NCI-H748 (cell line): Measurements from ENCODE around the gene SH3BP5.

Experiments
- DNase-seq: peaks from one replicate; lab custom pipeline; 2025; ENCODE audit not compliant: unreplicated experiment; lab: John Stamatoyannopoulos, UW

Gene SH3BP5

GRCh38 chr3:15260531-15260930 is 71.9 kb downstream of the SH3BP5 start:
- DNase-seq = no peak

GRCh38 chr3:15258720-15259119 is 73.7 kb downstream of the SH3BP5 start:
- no peak for DNase-seq

GRCh38 chr3:15256861-15257341 is 75.5 kb downstream of the SH3BP5 start:
- DNase-seq = no peak

- no peak for DNase-seq
These were observed 77.2 kb downstream of the SH3BP5 start for GRCh38 chr3:15255215-15255614.

GRCh38 chr3:15253023-15253697 is 79.2 kb downstream of the SH3BP5 start:
- no peak for DNase-seq

GRCh38 chr3:15246186-15246585 is 86.2 kb downstream of the SH3BP5 start:
- no peak for DNase-seq

GRCh38 chr3:15243822-15244482 is 88.4 kb downstream of the SH3BP5 start:
- no peak for DNase-seq

GRCh38 chr3:15241341-15241740 is 91.0 kb downstream of the SH3BP5 start:
- peak; percentile 2 for DNase-seq

GRCh38 chr3:15229262-15229661 is 103.1 kb downstream of the SH3BP5 start:
- DNase-seq = no peak

- no peak for DNase-seq
These were observed 104.2 kb downstream of the SH3BP5 start for GRCh38 chr3:15228147-15228546.

GRCh38 chr3:15223685-15224572 is 108.5 kb downstream of the SH3BP5 start:
- peak; percentile 58 for DNase-seq

GRCh38 chr3:15221574-15222217 is 110.7 kb downstream of the SH3BP5 start:
- DNase-seq = no peak

- no peak for DNase-seq
These were observed 111.7 kb downstream of the SH3BP5 start for GRCh38 chr3:15220661-15221060.

GRCh38 chr3:15220056-15220455 is 112.3 kb downstream of the SH3BP5 start:
- no peak for DNase-seq

GRCh38 chr3:15218689-15219088 is 113.7 kb downstream of the SH3BP5 start:
- no peak for DNase-seq

GRCh38 chr3:15217841-15218267 is 114.5 kb downstream of the SH3BP5 start:
- no peak for DNase-seq

- no peak for DNase-seq
These were observed 115.2 kb downstream of the SH3BP5 start for GRCh38 chr3:15217011-15217671.

GRCh38 chr3:15216501-15216900 is 115.9 kb downstream of the SH3BP5 start:
- DNase-seq = no peak

GRCh38 chr3:15215996-15216395 is 116.4 kb downstream of the SH3BP5 start:
- DNase-seq = no peak

- no peak for DNase-seq
These were observed 117.6 kb downstream of the SH3BP5 start for GRCh38 chr3:15214758-15215157.

GRCh38 chr3:15211937-15212336 is 120.4 kb downstream of the SH3BP5 start:
- no peak for DNase-seq
